Activated T-helper 9 cell treated with anti-CD3 and anti-CD28 coated beads, Interleukin-2, amount 50 U/mL, for 16 hours (primary cell): Measurements from ENCODE around the gene FAM110C.
A peak's percentile ranks its signal among the peaks of the same experiment; 100 is the strongest.
"Not testable (repeated sequence)": the region's sequence is repeated elsewhere in the genome, so short reads cannot be mapped to it uniquely, and the experiment has no call there.

ENCODE experiments used
- DNase-seq: peaks from one replicate; pipeline ENCODE4 v3.0.0-alpha.2; 2020; ENCODE audit warnings: low read depth

The FAM110C gene

GRCh38 chr2:42788-43187 lies 3.5 kb downstream of the FAM110C start:
- DNase-seq = no peak

- DNase-seq = no peak
Measured at GRCh38 chr2:40465-40864, 5.8 kb downstream of the FAM110C start.

- no peak for DNase-seq
Measured at GRCh38 chr2:38155-38554, 8.2 kb downstream of the FAM110C start.

DNA sequence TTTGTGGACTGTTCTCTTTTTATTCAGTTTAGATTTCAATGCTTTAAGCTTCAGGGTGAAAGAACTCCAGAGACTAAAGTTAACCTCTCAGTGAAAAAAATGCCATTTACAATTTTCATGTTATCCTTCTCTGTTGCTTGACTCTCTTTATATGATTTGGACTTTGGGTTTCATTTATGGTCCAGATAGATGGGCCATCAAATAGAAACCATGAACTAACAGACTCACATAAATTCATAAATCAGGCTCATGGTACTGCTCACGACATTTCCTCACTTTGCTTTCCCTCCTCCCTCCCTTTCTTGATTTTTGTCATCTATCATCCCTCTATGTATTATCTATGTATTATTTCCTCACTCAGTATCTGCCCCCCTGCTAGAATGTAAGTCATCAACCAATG lies 10.0 kb downstream of the FAM110C start:
- no peak for DNase-seq

DNA sequence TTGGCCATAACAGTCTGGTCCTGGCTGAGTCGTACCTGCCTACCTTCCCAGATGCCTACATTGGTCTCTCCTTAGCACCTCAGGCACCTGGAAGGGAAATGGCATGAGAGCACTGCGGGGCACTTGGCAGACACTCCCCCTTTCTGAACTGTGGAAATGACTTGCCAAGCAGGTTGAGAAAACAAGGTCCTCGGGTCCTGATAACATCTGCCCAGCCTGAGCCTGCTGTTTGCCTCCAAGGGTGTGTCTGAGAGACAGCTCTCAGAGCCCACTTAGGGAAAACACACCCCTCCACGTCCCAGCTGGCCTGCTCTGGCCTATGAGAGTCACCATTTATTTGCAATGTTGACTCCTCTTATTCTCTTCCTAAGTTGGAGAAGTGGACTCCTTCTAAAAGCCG lies 10.5 kb downstream of the FAM110C start:
- DNase-seq = no peak

GRCh38 chr2:33620-34019 lies 12.7 kb downstream of the FAM110C start:
- DNase-seq = peak; percentile 39

GRCh38 chr2:32068-32467 lies 14.2 kb downstream of the FAM110C start:
- peak; percentile 33 for DNase-seq

DNA sequence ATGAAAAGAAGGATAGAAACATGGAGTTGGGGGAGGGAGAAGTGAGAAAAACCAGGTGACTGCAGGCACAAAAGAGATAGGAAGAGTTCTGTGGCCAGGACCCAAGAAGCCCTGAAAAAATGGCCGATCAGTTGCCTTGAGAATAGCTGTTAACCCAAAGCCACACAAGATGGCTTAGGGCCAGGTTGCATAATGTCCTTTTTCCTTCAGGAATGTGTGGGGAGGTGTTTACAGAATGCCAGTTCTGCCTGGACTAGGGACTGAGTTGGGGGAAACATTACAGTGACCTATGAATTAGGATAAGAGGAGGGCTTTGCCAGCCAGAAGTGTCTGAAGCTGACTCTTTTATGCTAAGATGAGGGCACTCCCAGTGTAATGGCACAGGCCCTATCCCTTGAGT lies 17.1 kb downstream of the FAM110C start:
- no peak for DNase-seq

DNA sequence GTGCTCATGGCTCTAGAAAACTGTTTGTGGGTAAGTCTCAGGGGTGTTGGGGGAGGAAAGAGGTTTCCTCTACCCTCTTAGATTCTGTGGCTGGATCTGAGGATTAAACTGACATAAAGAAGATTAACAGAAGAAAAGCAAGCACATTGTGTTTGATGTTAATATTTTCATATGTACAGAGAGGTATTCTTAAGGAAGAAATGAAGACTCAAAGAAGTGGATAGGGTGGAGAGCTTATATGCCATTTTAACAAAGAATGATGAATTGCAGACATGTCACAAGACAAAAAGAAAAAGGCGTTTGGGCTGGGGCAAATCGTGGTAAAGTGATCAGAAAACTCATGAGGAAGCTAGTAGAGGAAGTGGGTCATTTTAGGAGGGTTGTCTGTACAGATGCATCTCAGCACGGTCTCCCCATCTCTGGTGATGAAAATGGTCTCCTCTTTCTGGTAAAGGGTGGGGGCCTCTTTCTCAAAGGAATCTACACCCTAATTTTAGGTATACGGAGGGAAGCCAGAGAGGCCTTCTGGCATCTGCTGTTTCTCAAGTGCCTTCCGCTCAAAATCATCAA lies 17.8 kb downstream of the FAM110C start:
- DNase-seq = no peak

DNA sequence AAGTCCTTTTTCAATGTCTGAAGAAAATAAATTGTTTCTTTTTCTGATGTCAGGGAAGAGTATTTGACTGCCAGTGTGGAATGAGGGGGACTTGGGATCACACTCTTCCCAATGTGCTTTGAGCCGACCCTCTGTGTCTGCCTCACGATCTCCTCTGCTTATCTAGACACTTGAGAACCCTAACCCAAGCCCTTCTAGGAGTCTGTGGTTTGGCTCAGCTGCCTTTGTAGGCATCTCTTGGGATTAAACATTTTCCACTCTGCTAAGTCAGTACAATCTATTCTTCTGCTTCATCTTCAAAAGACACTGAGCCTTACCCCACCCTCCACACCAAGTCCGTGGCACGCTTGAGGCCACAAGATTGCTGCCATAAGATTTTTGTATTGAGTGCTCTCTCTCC lies 19.4 kb downstream of the FAM110C start:
- DNase-seq = no peak

DNA sequence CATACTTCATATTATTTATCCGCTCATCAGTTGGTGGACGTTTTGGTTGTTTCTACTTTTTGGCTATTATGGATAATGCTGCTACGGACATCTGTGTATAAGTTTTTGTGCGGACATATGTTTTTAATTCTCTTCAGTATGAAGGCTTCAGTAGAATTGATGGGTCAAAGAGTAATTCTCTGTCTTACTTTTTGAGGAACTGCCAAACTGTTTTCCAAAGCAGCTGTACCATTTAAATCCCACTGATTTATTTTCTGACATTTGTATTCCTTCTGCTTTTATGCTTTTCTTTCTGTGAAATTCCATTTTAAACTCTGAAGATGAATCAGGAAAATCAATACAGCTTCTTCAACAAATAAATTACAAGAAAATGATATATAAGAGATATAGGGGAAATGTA lies 20.8 kb downstream of the FAM110C start:
- no peak for DNase-seq

DNA sequence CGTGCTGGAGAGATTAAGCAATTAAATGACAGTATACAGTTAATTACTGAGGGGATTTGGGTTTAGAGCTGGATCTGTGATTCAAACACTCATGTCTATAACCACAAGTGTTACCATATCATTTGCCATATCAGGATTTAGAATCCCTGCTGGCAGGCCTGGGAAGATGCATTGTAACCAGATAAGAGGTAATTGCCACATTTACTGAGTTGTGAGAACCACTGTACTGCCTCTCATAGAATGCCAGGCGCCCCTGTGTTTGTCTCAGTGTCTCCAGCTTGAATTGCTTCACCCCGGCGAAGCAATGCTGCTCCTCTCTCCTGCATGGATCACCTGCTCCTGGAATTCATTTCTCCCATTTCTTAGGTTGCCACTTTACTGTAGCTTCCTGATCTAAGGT lies 21.7 kb downstream of the FAM110C start:
- DNase-seq = not testable (repeated sequence)

- no peak for DNase-seq
Measured at GRCh38 chr2:24107-24506, 22.2 kb downstream of the FAM110C start.

GRCh38 chr2:23283-23682 lies 23.0 kb downstream of the FAM110C start:
- DNase-seq = no peak

- not testable (repeated sequence) for DNase-seq
Measured at GRCh38 chr2:22244-22643, 24.1 kb downstream of the FAM110C start.

DNA sequence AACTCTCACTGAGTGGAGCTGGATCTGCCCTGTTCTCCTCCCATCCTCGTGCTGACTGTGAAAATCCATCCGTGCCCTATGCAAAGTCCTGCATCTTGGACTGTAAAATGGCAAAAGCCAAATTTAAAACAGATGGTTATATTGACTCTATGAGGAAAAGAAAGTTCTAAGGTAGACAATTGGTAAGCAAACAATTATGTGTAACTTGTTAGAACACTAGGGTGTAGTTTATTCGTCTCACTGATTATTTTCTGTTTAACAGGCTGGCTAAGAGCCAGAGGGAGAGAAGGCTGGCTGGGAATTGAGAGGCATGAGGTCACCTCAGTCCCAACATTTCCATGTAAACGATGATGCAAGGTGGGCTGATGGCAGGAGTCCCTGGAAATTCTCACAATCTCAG lies 26.0 kb downstream of the FAM110C start:
- not testable (repeated sequence) for DNase-seq

GRCh38 chr2:19505-19904 lies 26.8 kb downstream of the FAM110C start:
- DNase-seq = no peak

GRCh38 chr2:18402-19271 lies 27.7 kb downstream of the FAM110C start:
- DNase-seq = no peak

DNA sequence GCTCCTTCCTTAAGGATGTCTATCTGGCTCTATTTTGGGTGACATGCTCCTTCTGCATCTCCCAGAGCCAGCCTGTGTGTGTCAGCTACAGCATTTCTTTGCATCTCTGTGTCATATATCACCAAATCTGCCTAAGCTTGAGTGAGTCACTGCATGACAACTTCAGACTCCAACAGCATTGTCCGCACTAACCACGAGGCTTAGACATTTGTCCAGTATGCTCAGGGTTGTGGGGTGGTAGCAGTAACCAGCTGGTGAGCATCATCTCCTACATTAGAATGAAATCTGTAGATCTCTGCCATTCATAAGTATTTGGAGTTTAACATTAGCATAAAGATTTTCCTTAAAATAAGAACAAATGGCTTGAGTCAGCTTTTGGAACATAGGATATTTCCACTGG lies 30.4 kb downstream of the FAM110C start:
- not testable (repeated sequence) for DNase-seq

GRCh38 chr2:11248-11941 lies 34.9 kb downstream of the FAM110C start:
- peak; percentile 55 for DNase-seq

DNA sequence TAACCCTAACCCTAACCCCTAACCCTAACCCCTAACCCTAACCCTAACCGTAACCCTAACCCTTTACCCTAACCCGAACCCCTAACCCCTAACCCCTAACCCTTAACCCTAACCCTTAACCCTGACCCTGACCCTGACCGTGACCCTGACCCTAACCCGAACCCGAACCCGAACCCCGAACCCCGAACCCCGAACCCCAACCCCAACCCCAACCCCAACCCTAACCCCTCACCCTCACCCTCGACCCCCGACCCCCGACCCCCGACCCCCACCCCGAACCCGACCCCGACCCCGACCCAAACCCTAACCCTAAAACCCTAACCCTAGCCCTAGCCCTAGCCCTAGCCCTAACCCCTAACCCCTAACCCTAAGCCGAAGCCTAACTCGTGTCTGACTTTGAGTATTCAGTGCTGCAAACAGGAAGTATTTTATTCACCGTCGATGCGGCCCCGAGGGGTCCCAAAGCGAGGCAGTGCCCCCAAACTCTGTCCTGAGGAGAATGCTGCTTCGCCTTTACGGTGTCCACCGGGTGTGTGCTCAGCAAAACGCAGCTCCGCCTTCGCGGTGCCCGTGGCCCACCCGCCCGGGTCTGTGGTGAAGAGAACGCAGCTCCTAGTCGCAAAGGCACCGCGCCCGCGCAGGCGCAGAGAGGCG lies 36.0 kb downstream of the FAM110C start:
- DNase-seq = no peak
